HepG2 (cell line): ENCODE data around the gene ARHGEF10L. TPM values are rescaled to one million over a fixed set of nuclear protein-coding genes. Genes with fewer than 3 reads are reported as not detected.

Experiments used
- CCAR2 ChIP-seq: fragments of 200-400 bp; formaldehyde crosslinking; optimal IDR thresholded peaks from 2 replicates; pipeline ENCODE3; 2018; ENCODE audit warnings: low read depth, mild to moderate bottlenecking, low read length, moderate library complexity
- DR1 ChIP-seq: sonication (generic); formaldehyde crosslinking; IDR thresholded peaks from 2 replicates; pipeline ENCODE4 v1.8.0; 2021; ENCODE audit warnings: mild to moderate bottlenecking, missing genetic modification reagents, inconsistent platforms
- ESRRA ChIP-seq: sonication (generic); formaldehyde crosslinking; IDR thresholded peaks from 2 replicates; pipeline ENCODE4 v1.5.1; 2020; ENCODE audit warnings: mild to moderate bottlenecking, low read depth, missing genetic modification reagents
- GATAD2A ChIP-seq: IDR thresholded peaks from 2 replicates; pipeline ENCODE4 v1.6.1; 2016
- HMGXB4 ChIP-seq, 2 experiments: sonication (generic) in 1 of 2; formaldehyde crosslinking in 1 of 2; IDR thresholded peaks; 2 replicates each; pipeline versions ENCODE4 v1.4.0 to v1.6.1; 2018 to 2020; ENCODE audit warnings: missing genetic modification reagents in 2 of 2, borderline replicate concordance in 1 of 2, low read depth in 1 of 2, mild to moderate bottlenecking in 1 of 2, missing biosample characterization in 1 of 2
- KDM6A ChIP-seq: IDR thresholded peaks from 2 replicates; pipeline ENCODE4 v1.6.1; 2016; ENCODE audit warnings: low read depth
- MYNN ChIP-seq: sonication (generic); formaldehyde crosslinking; IDR thresholded peaks from 2 replicates; pipeline ENCODE4 v1.4.0; 2020; ENCODE audit warnings: mild to moderate bottlenecking, low read depth, missing genetic modification reagents
- NAIF1 ChIP-seq: sonication (generic); formaldehyde crosslinking; IDR thresholded peaks from 2 replicates; pipeline ENCODE4 v1.5.0; 2020; ENCODE audit warnings: mild to moderate bottlenecking, missing genetic modification reagents, borderline replicate concordance
- NFIB ChIP-seq: sonication (generic); formaldehyde crosslinking; IDR thresholded peaks from 2 replicates; pipeline ENCODE4 v1.9.0; 2021; ENCODE audit warnings: missing genetic modification reagents, mild to moderate bottlenecking, borderline replicate concordance
- NFIC ChIP-seq: IDR thresholded peaks from 2 replicates; pipeline ENCODE4 v1.6.1; 2012; ENCODE audit warnings: mild to moderate bottlenecking, low read length, inconsistent platforms
- RCOR2 ChIP-seq: IDR thresholded peaks from 2 replicates; pipeline ENCODE4 v1.6.1; 2016; ENCODE audit warnings: missing biosample characterization, missing genetic modification reagents
- RFX1 ChIP-seq: fragments of 450-650 bp; IDR thresholded peaks from 2 replicates; pipeline ENCODE4 v1.6.1; 2017
- RXRA ChIP-seq: sonication (generic); formaldehyde crosslinking; IDR thresholded peaks from 2 replicates; pipeline ENCODE4 v1.5.1; 2020; ENCODE audit warnings: missing genetic modification reagents
- TARDBP ChIP-seq: sonication (generic); formaldehyde crosslinking; IDR thresholded peaks from 2 replicates; pipeline ENCODE4 v1.8.0; 2022; ENCODE audit warnings: mild to moderate bottlenecking, missing genetic modification reagents
- XRCC5 ChIP-seq: fragments of 200-400 bp; formaldehyde crosslinking; optimal IDR thresholded peaks from 2 replicates; pipeline ENCODE3; 2017; ENCODE audit warnings: mild to moderate bottlenecking, low read length
- ZBTB7A ChIP-seq: sonication (generic); formaldehyde crosslinking; IDR thresholded peaks from 2 replicates; pipeline ENCODE4 v1.8.0; 2022; ENCODE audit warnings: mild to moderate bottlenecking, missing genetic modification reagents
- ZMYM3 ChIP-seq: sonication (generic); formaldehyde crosslinking; IDR thresholded peaks from 2 replicates; pipeline ENCODE4 v1.5.1; 2020; ENCODE audit warnings: mild to moderate bottlenecking, missing genetic modification reagents
- ZNF263 ChIP-seq: sonication (generic); formaldehyde crosslinking; IDR thresholded peaks from 2 replicates; pipeline ENCODE4 v1.4.0; 2020; ENCODE audit warnings: missing genetic modification reagents
- ZNF362 ChIP-seq: sonication (generic); formaldehyde crosslinking; IDR thresholded peaks from 2 replicates; pipeline ENCODE4 v1.4.0; 2020; ENCODE audit warnings: missing genetic modification reagents, mild to moderate bottlenecking, borderline replicate concordance
- ZNF646 ChIP-seq: sonication (generic); formaldehyde crosslinking; IDR thresholded peaks from 2 replicates; pipeline ENCODE4 v1.9.0; 2021; ENCODE audit warnings: mild to moderate bottlenecking, missing genetic modification reagents
- ZNF709 ChIP-seq: sonication (generic); formaldehyde crosslinking; IDR thresholded peaks from 2 replicates; pipeline ENCODE4 v1.5.0; 2020; ENCODE audit warnings: mild to moderate bottlenecking, missing genetic modification reagents
- ZNF749 ChIP-seq: sonication (generic); formaldehyde crosslinking; IDR thresholded peaks from 2 replicates; pipeline ENCODE4 v1.8.0; 2022; ENCODE audit warnings: mild to moderate bottlenecking, missing genetic modification reagents, moderate library complexity, borderline replicate concordance
- ZNF75D ChIP-seq: sonication (generic); formaldehyde crosslinking; IDR thresholded peaks from 2 replicates; pipeline ENCODE4 v1.8.1; 2023; ENCODE audit warnings: missing genetic modification reagents, mild to moderate bottlenecking, borderline replicate concordance
- ZSCAN20 ChIP-seq: sonication (generic); formaldehyde crosslinking; IDR thresholded peaks from 2 replicates; pipeline ENCODE4 v1.4.0; 2020; ENCODE audit warnings: missing genetic modification reagents, mild to moderate bottlenecking, borderline replicate concordance
- polyA plus RNA-seq, 8 experiments: library from polyadenylated mRNA; depleted of rRNA in 3 of 8; stranded (reverse) in 7 of 8; unstranded in 1 of 8; fragments of >200 nt; fragmentation: Illumina TruSeq in 4 of 8; extraction: Trizol in 4 of 8; gene quantifications; 2 replicates each; pipeline versions ENCODE4 v1.2.1 to v1.2.3, GENCODE V29; 2011 to 2016; ENCODE audit warnings: low read depth in 4 of 8, missing spikeins in 1 of 8, mixed read lengths in 1 of 8; ENCODE audit not compliant: insufficient read depth in 1 of 8
- total RNA-seq, 5 experiments: library from RNA; depleted of rRNA; stranded (reverse); fragments of >200 nt; fragmentation: Illumina TruSeq; extraction: Trizol; gene quantifications; 2 replicates each; pipeline ENCODE4 v1.2.3, GENCODE V29; 2016; ENCODE audit warnings: low read depth in 1 of 5

Gene ARHGEF10L
- total and polyA plus RNA-seq, 2 of the 13 experiments (the other 11 are each of a cell fraction or from before 2014, with no cell fraction given): 46.5 to 78.3 TPM

GRCh38 chr1:17574516-17574915 lies 35.0 kb downstream of the ARHGEF10L start (continued):
- TF ChIP-seq ZNF75D (CRISPR knock-in tag) (no peak), NAIF1 (CRISPR knock-in tag) (no peak), DR1 (no peak), ESRRA (no peak), RCOR2 (CRISPR knock-in tag) (no peak), NFIC (no peak), HMGXB4 (CRISPR knock-in tag; IDR thresholded peaks at IDR 0.05; ENCODE audit: borderline replicate concordance in 1 of 2, low read depth in 1 of 2) (0 out of 4 replicates have a peak, but pooled peaks of 1 of the 2 experiments have one; percentile 24), ZNF263 (CRISPR knock-in tag) (no peak), ZNF646 (no peak), RFX1 (no peak), ZNF749 (CRISPR knock-in tag) (no peak), CCAR2 (no peak), TARDBP (CRISPR knock-in tag) (0 out of 2 replicates have a peak, but pooled peaks have one; percentile 17), NFIB (CRISPR knock-in tag) (no peak), ZNF709 (CRISPR knock-in tag) (no peak), ZBTB7A (CRISPR knock-in tag) (peak; percentile 82), MYNN (CRISPR knock-in tag) (no peak), ZMYM3 (CRISPR knock-in tag) (no peak), ZNF362 (CRISPR knock-in tag) (no peak), XRCC5 (peak; percentile 48), RXRA (no peak), KDM6A (CRISPR knock-in tag) (no peak), GATAD2A (CRISPR knock-in tag) (0 out of 2 replicates have a peak, but pooled peaks have one; percentile 32), ZSCAN20 (CRISPR knock-in tag) (no peak)
